Type B pancreatic cell (in vitro differentiated cells): ENCODE results near the gene NUP133. TPM values are rescaled to one million over a fixed set of nuclear protein-coding genes. Genes with fewer than 3 reads are reported as not detected.
"Not testable (repeated sequence)": the region's sequence is repeated elsewhere in the genome, so short reads cannot be mapped to it uniquely, and the experiment has no call there.

Experiments
- DNase-seq: peaks from one replicate; pipeline ENCODE4 v3.0.0; 2021; ENCODE audit warnings: mixed read lengths; ENCODE audit not compliant: unreplicated experiment; ENCODE audit errors: extremely low spot score
- H3K27ac Mint-ChIP-seq: 2 replicates; pipeline ENCODE4 v1.8.0; 2021; ENCODE audit warnings: mild to moderate bottlenecking, mixed read lengths
- H3K27me3 Mint-ChIP-seq: 2 replicates; pipeline ENCODE4 v1.8.0; 2021; ENCODE audit warnings: mixed read lengths
- H3K36me3 Mint-ChIP-seq: 2 replicates; pipeline ENCODE4 v1.8.0; 2021; ENCODE audit warnings: mixed read lengths
- H3K4me1 Mint-ChIP-seq: one replicate; pipeline ENCODE4 v1.8.0; 2021; ENCODE audit warnings: mixed read lengths; ENCODE audit not compliant: unreplicated experiment
- H3K4me3 Mint-ChIP-seq: 2 replicates; pipeline ENCODE4 v1.8.0; 2021; ENCODE audit warnings: mild to moderate bottlenecking, mixed read lengths
- H3K9me3 Mint-ChIP-seq: 2 replicates; pipeline ENCODE4 v1.8.0; 2021; ENCODE audit warnings: mixed read lengths
- total RNA-seq: library from RNA; stranded (reverse); gene quantifications from 2 replicates; pipeline ENCODE4 v1.2.1, GENCODE V29; 2021; ENCODE audit warnings: low replicate concordance
- TF ChIP-seq, protein P1 (sequence below): fragments of 200-600 bp; sonication (generic); conservative IDR thresholded peaks from 2 replicates; pipeline ENCODE4 v1.5.0; 2021; ENCODE audit warnings: antibody characterized with exemption, mild to moderate bottlenecking

The NUP133 gene
- total RNA-seq, 1 donor from 2014 or later = 53.9 TPM

DNA sequence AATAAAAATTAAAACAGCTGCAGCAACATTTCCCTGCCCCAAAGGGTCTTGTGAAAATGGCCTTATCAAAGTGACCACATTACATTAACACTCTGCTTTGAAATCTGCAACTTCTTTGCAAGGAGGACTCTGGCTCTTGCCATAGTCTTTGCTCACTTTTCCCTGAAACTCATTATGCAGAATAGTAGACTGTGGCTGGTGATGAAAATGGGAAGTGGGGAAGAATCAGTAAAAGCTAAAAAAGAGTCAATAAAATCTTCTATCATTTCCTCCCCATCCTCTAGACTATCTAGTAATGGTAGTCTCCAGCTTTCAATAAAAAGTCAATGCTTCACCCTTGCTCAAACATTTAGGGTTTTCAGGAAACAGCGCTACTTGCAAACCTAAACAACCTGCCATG, 18.6 kb upstream of the NUP133 start:
- TF ChIP-seq, protein P1, sequence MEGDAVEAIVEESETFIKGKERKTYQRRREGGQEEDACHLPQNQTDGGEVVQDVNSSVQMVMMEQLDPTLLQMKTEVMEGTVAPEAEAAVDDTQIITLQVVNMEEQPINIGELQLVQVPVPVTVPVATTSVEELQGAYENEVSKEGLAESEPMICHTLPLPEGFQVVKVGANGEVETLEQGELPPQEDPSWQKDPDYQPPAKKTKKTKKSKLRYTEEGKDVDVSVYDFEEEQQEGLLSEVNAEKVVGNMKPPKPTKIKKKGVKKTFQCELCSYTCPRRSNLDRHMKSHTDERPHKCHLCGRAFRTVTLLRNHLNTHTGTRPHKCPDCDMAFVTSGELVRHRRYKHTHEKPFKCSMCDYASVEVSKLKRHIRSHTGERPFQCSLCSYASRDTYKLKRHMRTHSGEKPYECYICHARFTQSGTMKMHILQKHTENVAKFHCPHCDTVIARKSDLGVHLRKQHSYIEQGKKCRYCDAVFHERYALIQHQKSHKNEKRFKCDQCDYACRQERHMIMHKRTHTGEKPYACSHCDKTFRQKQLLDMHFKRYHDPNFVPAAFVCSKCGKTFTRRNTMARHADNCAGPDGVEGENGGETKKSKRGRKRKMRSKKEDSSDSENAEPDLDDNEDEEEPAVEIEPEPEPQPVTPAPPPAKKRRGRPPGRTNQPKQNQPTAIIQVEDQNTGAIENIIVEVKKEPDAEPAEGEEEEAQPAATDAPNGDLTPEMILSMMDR = no peak
- Mint-ChIP-seq H3K4me3 (no peak overlapping the region), H3K9me3 (no peaks in the 10 kb centered on the region), H3K4me1 (no peaks in the 10 kb centered on the region), H3K27ac (no peak overlapping the region), H3K36me3 (peaks cover 25% of the 10 kb centered on the region), H3K27me3 (no peaks in the 10 kb centered on the region)
- no peak for DNase-seq

DNA sequence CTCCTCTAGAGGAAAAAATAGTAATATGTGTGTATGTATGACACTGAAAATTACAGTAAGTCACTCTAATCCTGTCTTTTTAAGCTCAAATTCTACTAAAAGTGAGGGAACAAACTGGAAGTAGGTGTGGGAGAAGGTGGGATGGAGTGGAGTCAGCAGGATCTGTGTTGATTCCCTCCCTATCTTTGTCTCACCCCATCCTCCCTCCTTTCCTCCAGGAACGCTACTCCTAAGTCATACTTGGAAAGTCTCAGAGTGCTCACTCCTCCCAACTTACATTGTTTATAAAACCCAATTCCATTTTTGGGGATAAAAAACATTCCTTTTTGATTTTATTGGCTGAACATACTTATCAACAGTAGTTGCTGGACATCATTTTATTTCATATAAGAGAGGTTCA, 14.9 kb upstream of the NUP133 start:
- Mint-ChIP-seq H3K27ac (no peak overlapping the region), H3K9me3 (no peaks in the 10 kb centered on the region), H3K27me3 (no peaks in the 10 kb centered on the region), H3K36me3 (peaks cover 15% of the 10 kb centered on the region), H3K4me3 (no peak overlapping the region), H3K4me1 (no peaks in the 10 kb centered on the region)
- TF ChIP-seq, protein P1 = no peak
- DNase-seq = no peak

- Mint-ChIP-seq H3K4me3 (no peak overlapping the region), H3K27ac (no peak overlapping the region), H3K9me3 (no peaks in the 10 kb centered on the region), H3K4me1 (no peaks in the 10 kb centered on the region), H3K36me3 (no peaks in the 10 kb centered on the region), H3K27me3 (no peaks in the 10 kb centered on the region)
- TF ChIP-seq, protein P1 = peak; percentile 88
- DNase-seq = no peak
Observed at GRCh38 chr1:229514578-229515275, 6.6 kb upstream of the NUP133 start.

GRCh38 chr1:229511625-229512024, 3.5 kb upstream of the NUP133 start:
- not testable (repeated sequence) for H3K27me3 Mint-ChIP-seq, H3K9me3 Mint-ChIP-seq, DNase-seq, H3K4me3 Mint-ChIP-seq, H3K27ac Mint-ChIP-seq, H3K36me3 Mint-ChIP-seq
- peaks cover 11% of the 10 kb centered on the region for H3K4me1 Mint-ChIP-seq

DNA sequence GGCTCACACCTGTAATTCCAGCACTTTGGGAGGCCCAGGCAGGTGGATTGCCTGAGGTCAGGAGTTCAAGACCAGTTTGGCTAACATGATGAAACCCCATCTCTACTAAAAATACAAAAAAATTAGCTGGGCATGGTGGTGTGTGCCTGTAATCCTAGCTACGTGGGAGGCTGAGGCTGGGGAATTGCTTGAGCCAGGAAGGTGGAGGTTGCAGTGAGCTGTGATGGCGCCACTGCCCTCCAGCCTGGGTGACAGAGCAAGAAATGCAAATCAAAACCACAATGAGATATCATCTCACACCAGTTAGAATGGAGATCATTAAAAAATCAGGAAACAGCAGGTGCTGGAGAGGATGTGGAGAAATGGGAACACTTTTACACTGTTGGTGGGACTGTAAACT, 3.1 kb upstream of the NUP133 start:
- peaks cover 11% of the 10 kb centered on the region for H3K4me1 Mint-ChIP-seq
- not testable (repeated sequence) for DNase-seq, H3K27ac Mint-ChIP-seq, H3K36me3 Mint-ChIP-seq, H3K4me3 Mint-ChIP-seq, H3K9me3 Mint-ChIP-seq, H3K27me3 Mint-ChIP-seq

- TF ChIP-seq, protein P1 = no peak
- H3K9me3 Mint-ChIP-seq = no peaks in the 10 kb centered on the region
- no peaks in the 10 kb centered on the region for H3K27me3 Mint-ChIP-seq
- peak overlapping the region; percentile 95 for H3K4me3 Mint-ChIP-seq
- peak overlapping the region; percentile 99 for H3K27ac Mint-ChIP-seq
- H3K4me1 Mint-ChIP-seq = peaks cover 11% of the 10 kb centered on the region
- no peaks in the 10 kb centered on the region for H3K36me3 Mint-ChIP-seq
- DNase-seq = no peak
Observed at GRCh38 chr1:229509576-229509975, 1.4 kb upstream of the NUP133 start.
